SU-DHL-6 (cell line): Measurements from ENCODE around the gene UTP20.

Experiments
- H2AFZ ChIP-seq: fragments of 200-600 bp; sonication (generic); 2 replicates; pipeline ENCODE4 v1.6.1; 2014; ENCODE audit warnings: low read depth, mild to moderate bottlenecking, moderate library complexity, mixed read lengths, antibody characterized with exemption, low read length; ENCODE audit not compliant: severe bottlenecking
- H3F3A ChIP-seq: fragments of 200-600 bp; shearing (Covaris generic); 2 replicates; pipeline ENCODE4 v1.6.0; 2016; ENCODE audit warnings: antibody characterized with exemption, mild to moderate bottlenecking; ENCODE audit not compliant: insufficient read depth
- H3K27ac ChIP-seq: fragments of 200-600 bp; sonication (generic); 2 replicates; pipeline ENCODE4 v1.5.1; 2016; ENCODE audit warnings: low read depth, mild to moderate bottlenecking, low read length, moderate library complexity, mixed read lengths
- H3K27me3 ChIP-seq: fragments of 200-600 bp; sonication (generic), shearing (Covaris generic); 2 replicates; pipeline ENCODE4 v1.6.0; 2014; ENCODE audit warnings: mild to moderate bottlenecking, low read length
- H3K36me3 ChIP-seq: fragments of 200-600 bp; sonication (generic); 2 replicates; pipeline ENCODE4 v1.6.1; 2014; ENCODE audit warnings: mild to moderate bottlenecking, low read length, mixed read lengths
- H3K4me2 ChIP-seq: fragments of 300-600, 200-600 bp; shearing (Covaris generic), sonication (generic); 2 replicates; pipeline ENCODE4 v1.6.0; 2014; ENCODE audit warnings: low read length, low read depth, mild to moderate bottlenecking; ENCODE audit not compliant: poor library complexity, severe bottlenecking
- H3K4me3 ChIP-seq: fragments of 200-600 bp; sonication (generic); 2 replicates; pipeline ENCODE4 v1.5.1; 2014; ENCODE audit warnings: antibody characterized with exemption, low read length, mild to moderate bottlenecking, mixed read lengths; ENCODE audit not compliant: insufficient read depth, poor library complexity, severe bottlenecking
- H3K79me2 ChIP-seq: fragments of 200-600 bp; sonication (generic); 2 replicates; pipeline ENCODE4 v1.6.1; 2014; ENCODE audit warnings: mild to moderate bottlenecking, low read length, moderate library complexity; ENCODE audit not compliant: insufficient read depth
- H3K9ac ChIP-seq: fragments of 200-600 bp; sonication (generic); 2 replicates; pipeline ENCODE4 v1.7.0; 2014; ENCODE audit warnings: mild to moderate bottlenecking, low read length
- H3K9me2 ChIP-seq: fragments of 200-600 bp; sonication (generic); replicated peaks from 2 replicates; pipeline ENCODE4 v1.6.1; 2014; ENCODE audit warnings: low read length; ENCODE audit not compliant: insufficient read depth
- H3K9me3 ChIP-seq: fragments of 200-600 bp; sonication (generic); 2 replicates; pipeline ENCODE4 v1.6.1; 2014; ENCODE audit warnings: low read length, mixed read lengths; ENCODE audit not compliant: insufficient read depth
- H4K20me1 ChIP-seq: fragments of 200-600 bp; sonication (generic); 2 replicates; pipeline ENCODE4 v1.6.1; 2014; ENCODE audit warnings: low read depth, mild to moderate bottlenecking, antibody characterized with exemption, low read length, moderate library complexity, mixed read lengths
- EZH2phosphoT487 ChIP-seq: fragments of 200-600 bp; sonication (generic), shearing (Covaris generic); conservative IDR thresholded peaks from 2 replicates; pipeline ENCODE4 v1.6.1; 2018; ENCODE audit warnings: mild to moderate bottlenecking, antibody characterized with exemption, low read length, moderate library complexity, mixed read lengths
- TF ChIP-seq, protein P1 (sequence below): fragments of 200-600 bp; sonication (generic); IDR thresholded peaks from one replicate; pipeline ENCODE4 v1.5.1; 2017; ENCODE audit warnings: antibody characterized with exemption, mild to moderate bottlenecking, low read length, moderate library complexity; ENCODE audit not compliant: insufficient read depth, poor library complexity, severe bottlenecking

UTP20 gene

GRCh38 chr12:101287357-101287756 is 7.5 kb downstream of the UTP20 start:
- H2AFZ ChIP-seq = no peak overlapping the region
- no peaks in the 10 kb centered on the region for H3K9me2 ChIP-seq
- no peaks in the 10 kb centered on the region; the same call in 1 of the 2 replicates for H3F3A ChIP-seq
- TF ChIP-seq, protein P1, sequence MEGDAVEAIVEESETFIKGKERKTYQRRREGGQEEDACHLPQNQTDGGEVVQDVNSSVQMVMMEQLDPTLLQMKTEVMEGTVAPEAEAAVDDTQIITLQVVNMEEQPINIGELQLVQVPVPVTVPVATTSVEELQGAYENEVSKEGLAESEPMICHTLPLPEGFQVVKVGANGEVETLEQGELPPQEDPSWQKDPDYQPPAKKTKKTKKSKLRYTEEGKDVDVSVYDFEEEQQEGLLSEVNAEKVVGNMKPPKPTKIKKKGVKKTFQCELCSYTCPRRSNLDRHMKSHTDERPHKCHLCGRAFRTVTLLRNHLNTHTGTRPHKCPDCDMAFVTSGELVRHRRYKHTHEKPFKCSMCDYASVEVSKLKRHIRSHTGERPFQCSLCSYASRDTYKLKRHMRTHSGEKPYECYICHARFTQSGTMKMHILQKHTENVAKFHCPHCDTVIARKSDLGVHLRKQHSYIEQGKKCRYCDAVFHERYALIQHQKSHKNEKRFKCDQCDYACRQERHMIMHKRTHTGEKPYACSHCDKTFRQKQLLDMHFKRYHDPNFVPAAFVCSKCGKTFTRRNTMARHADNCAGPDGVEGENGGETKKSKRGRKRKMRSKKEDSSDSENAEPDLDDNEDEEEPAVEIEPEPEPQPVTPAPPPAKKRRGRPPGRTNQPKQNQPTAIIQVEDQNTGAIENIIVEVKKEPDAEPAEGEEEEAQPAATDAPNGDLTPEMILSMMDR = no peak
- no peak for TF ChIP-seq EZH2phosphoT487
- no peaks in the 10 kb centered on the region for H3K27me3 ChIP-seq
- no peaks in the 10 kb centered on the region for H4K20me1 ChIP-seq
- H3K4me2 ChIP-seq = no peak overlapping the region
- H3K36me3 ChIP-seq = peaks cover 40% of the 10 kb centered on the region
- H3K27ac ChIP-seq = no peak overlapping the region
- peaks cover 15% of the 10 kb centered on the region for H3K79me2 ChIP-seq
- no peak overlapping the region for H3K9ac ChIP-seq
- no peak overlapping the region for H3K4me3 ChIP-seq
- H3K9me3 ChIP-seq = no peaks in the 10 kb centered on the region

- Histone ChIP-seq H3K9me3 (no peaks in the 10 kb centered on the region), H3K4me3 (no peak overlapping the region), H3K79me2 (no peaks in the 10 kb centered on the region), H2AFZ (no peak overlapping the region), H4K20me1 (no peaks in the 10 kb centered on the region), H3K9me2 (no peaks in the 10 kb centered on the region), H3K4me2 (no peak overlapping the region), H3K36me3 (peaks cover 13% of the 10 kb centered on the region), H3K9ac (no peak overlapping the region), H3K27ac (no peak overlapping the region), H3K27me3 (no peaks in the 10 kb centered on the region), H3F3A (no peaks in the 10 kb centered on the region)
- TF ChIP-seq EZH2phosphoT487 = no peak
- TF ChIP-seq, protein P1 = no peak
These were observed 17.8 kb downstream of the UTP20 start for GRCh38 chr12:101297661-101298060.

GRCh38 chr12:101298426-101298825 is 18.5 kb downstream of the UTP20 start:
- TF ChIP-seq EZH2phosphoT487 = no peak
- TF ChIP-seq, protein P1 = no peak
- Histone ChIP-seq H3K27ac (no peak overlapping the region), H3K36me3 (peaks cover 10% of the 10 kb centered on the region)

More at GRCh38 chr12:101298426-101298825, 18.5 kb downstream of the UTP20 start:
- H3K79me2 ChIP-seq = no peaks in the 10 kb centered on the region
- no peaks in the 10 kb centered on the region for H4K20me1 ChIP-seq
- H3K4me2 ChIP-seq = no peak overlapping the region
- no peaks in the 10 kb centered on the region for H3K9me3 ChIP-seq
- no peaks in the 10 kb centered on the region for H3K27me3 ChIP-seq
- no peak overlapping the region for H3K9ac ChIP-seq
- no peak overlapping the region for H3K4me3 ChIP-seq
- H3F3A ChIP-seq = no peaks in the 10 kb centered on the region
- H2AFZ ChIP-seq = no peak overlapping the region
- no peaks in the 10 kb centered on the region for H3K9me2 ChIP-seq
